Neural progenitor cell (in vitro differentiated cells): ENCODE results near the gene RPL10. TPM values are rescaled to one million over a fixed set of nuclear protein-coding genes. Genes with fewer than 3 reads are reported as not detected.

Source experiments
- DNase-seq: peaks from one replicate; pipeline ENCODE4 v3.0.0-alpha.2; 2016; ENCODE audit warnings: low spot score
- H2AFZ ChIP-seq: fragments of 200-600 bp; sonication (generic); replicated peaks from 2 replicates; pipeline ENCODE4 v1.6.1; 2016; ENCODE audit warnings: antibody characterized with exemption
- H3F3A ChIP-seq: fragments of 200-600 bp; sonication (generic); 2 replicates; pipeline ENCODE4 v1.6.1; 2016; ENCODE audit warnings: antibody characterized with exemption, low read depth
- H3K27ac ChIP-seq: fragments of 200-600 bp; sonication (generic); 2 replicates; pipeline ENCODE4 v1.5.1; 2016; ENCODE audit warnings: mild to moderate bottlenecking
- H3K27me3 ChIP-seq: fragments of 200-600 bp; sonication (generic); 2 replicates; pipeline ENCODE4 v1.6.1; 2016; ENCODE audit warnings: mild to moderate bottlenecking, moderate library complexity
- H3K36me3 ChIP-seq: fragments of 200-600 bp; sonication (generic); 2 replicates; pipeline ENCODE4 v1.5.1; 2016
- H3K4me1 ChIP-seq: fragments of 200-600 bp; sonication (generic); 2 replicates; pipeline ENCODE4 v1.6.1; 2016; ENCODE audit warnings: mixed run types
- H3K4me2 ChIP-seq: fragments of 200-600 bp; sonication (generic); 2 replicates; pipeline ENCODE4 v1.6.1; 2016
- H3K4me3 ChIP-seq: fragments of 200-600 bp; sonication (generic); 2 replicates; pipeline ENCODE4 v1.5.1; 2016
- H3K79me2 ChIP-seq: fragments of 200-600 bp; sonication (generic); 2 replicates; pipeline ENCODE4 v1.6.1; 2016; ENCODE audit warnings: low read depth
- H3K9ac ChIP-seq: fragments of 200-600 bp; sonication (generic); 2 replicates; pipeline ENCODE4 v1.6.1; 2016
- H3K9me3 ChIP-seq: fragments of 200-600 bp; sonication (generic); 2 replicates; pipeline ENCODE4 v1.5.1; 2016; ENCODE audit warnings: low read depth
- H4K20me1 ChIP-seq: fragments of 200-600 bp; sonication (generic); 2 replicates; pipeline ENCODE4 v1.6.1; 2016; ENCODE audit warnings: low read depth
- H3K27ac Mint-ChIP-seq: 3 replicates; pipeline ENCODE4 v1.8.0; 2021; ENCODE audit warnings: mixed read lengths
- H3K27me3 Mint-ChIP-seq: 2 replicates; pipeline ENCODE4 v1.8.0; 2022; ENCODE audit warnings: low read depth, mild to moderate bottlenecking, inconsistent platforms, moderate library complexity, mixed read lengths; ENCODE audit not compliant: insufficient read depth
- H3K36me3 Mint-ChIP-seq: 3 replicates; pipeline ENCODE4 v1.8.0; 2021; ENCODE audit warnings: mixed read lengths
- H3K4me1 Mint-ChIP-seq: 3 replicates; pipeline ENCODE4 v1.8.0; 2021; ENCODE audit warnings: mixed read lengths
- H3K4me3 Mint-ChIP-seq: 3 replicates; pipeline ENCODE4 v1.8.0; 2021; ENCODE audit warnings: mild to moderate bottlenecking, moderate library complexity, mixed read lengths
- H3K9me3 Mint-ChIP-seq: 3 replicates; pipeline ENCODE4 v1.8.0; 2020; ENCODE audit warnings: mixed read lengths
- CTCF ChIP-seq: fragments of 200-600 bp; sonication (generic); IDR thresholded peaks from 2 replicates; pipeline ENCODE4 v1.5.1; 2017; ENCODE audit warnings: antibody characterized with exemption, mild to moderate bottlenecking
- EZH2 ChIP-seq: fragments of 200-600 bp; sonication (generic); IDR thresholded peaks from 2 replicates; pipeline ENCODE4 v1.6.1; 2017; ENCODE audit warnings: antibody characterized with exemption, mild to moderate bottlenecking, moderate library complexity
- EZH2phosphoT487 ChIP-seq: fragments of 200-600 bp; sonication (generic); IDR thresholded peaks from 2 replicates; pipeline ENCODE4 v1.6.1; 2017; ENCODE audit warnings: antibody characterized with exemption
- total RNA-seq: library from RNA; depleted of rRNA; stranded (reverse); fragments of >200 nt; gene quantifications from 2 replicates; pipeline ENCODE4 v1.2.3, GENCODE V29; 2015; ENCODE audit warnings: low replicate concordance

The RPL10 gene
- total RNA-seq, 1 donor from 2014 or later, result 4,507 TPM

DNA sequence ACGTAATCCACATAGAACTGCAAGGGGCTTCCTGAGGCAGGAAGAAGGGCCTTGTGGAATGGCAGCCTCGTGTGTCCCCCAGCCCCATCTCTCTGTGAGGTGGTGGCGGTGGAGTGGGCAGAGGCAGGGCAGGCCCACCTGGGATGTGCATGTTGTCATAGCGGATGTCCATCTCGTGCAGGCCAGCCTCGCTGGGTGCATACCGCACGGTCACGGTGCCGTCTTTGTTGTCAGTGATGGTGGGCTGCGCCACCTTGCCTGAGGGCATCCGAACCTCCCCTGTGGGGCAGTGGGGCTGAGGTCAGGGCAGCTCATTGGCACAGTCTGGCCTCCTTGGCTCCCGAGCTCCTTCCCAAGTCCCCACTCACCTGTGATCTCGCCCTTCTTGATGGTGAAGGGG is 44.2 kb upstream of the RPL10 start:
- H2AFZ ChIP-seq, result no peak overlapping the region
- no peaks in the 10 kb centered on the region for H3K36me3 ChIP-seq

DNA sequence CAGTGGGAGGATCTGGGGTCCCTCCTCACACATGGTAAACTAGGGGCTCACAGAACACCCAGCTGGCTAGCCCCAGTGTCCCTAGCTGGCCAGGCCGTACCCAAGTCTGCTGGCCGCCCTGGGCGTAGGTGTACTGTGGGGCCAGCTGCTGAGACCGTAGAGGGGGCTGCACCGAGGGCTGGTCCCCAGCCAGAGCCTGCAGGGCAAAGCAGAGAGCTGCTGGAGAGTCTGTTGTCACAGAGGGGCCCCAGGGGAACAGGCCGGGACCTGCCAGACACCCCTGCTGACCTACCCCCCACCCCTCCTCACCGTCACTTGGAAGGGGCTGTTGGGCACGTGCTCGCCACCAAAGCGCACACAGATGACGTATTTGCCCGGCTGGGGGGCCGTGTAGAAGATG is 43.7 kb upstream of the RPL10 start:
- Histone ChIP-seq H3K9ac (no peak overlapping the region), H4K20me1 (peaks cover 57% of the 10 kb centered on the region), H3K4me3 (no peak overlapping the region), H3K27ac (no peak overlapping the region), H3F3A (peaks cover 4% of the 10 kb centered on the region), H3K27me3 (no peaks in the 10 kb centered on the region), H3K4me1 (no peaks in the 10 kb centered on the region), H3K9me3 (no peaks in the 10 kb centered on the region), H3K4me2 (no peak overlapping the region), H3K79me2 (no peaks in the 10 kb centered on the region), H3K36me3 (no peaks in the 10 kb centered on the region), H2AFZ (no peak overlapping the region)
- Mint-ChIP-seq H3K27ac (no peak overlapping the region), H3K4me3 (no peak overlapping the region), H3K9me3 (peaks cover 10% of the 10 kb centered on the region), H3K36me3 (peaks cover 2% of the 10 kb centered on the region), H3K4me1 (no peaks in the 10 kb centered on the region), H3K27me3 (peaks cover 8% of the 10 kb centered on the region)
- DNase-seq, result no peak
- TF ChIP-seq CTCF (no peak), EZH2 (no peak), EZH2phosphoT487 (no peak)

More for the DNA sequence above, 44.2 kb upstream of the RPL10 start:
- H3K4me2 ChIP-seq, result no peak overlapping the region
- H3K9me3 Mint-ChIP-seq, result peaks cover 9% of the 10 kb centered on the region
- no peak overlapping the region for H3K27ac ChIP-seq
- peaks cover 4% of the 10 kb centered on the region for H3F3A ChIP-seq
- H3K9ac ChIP-seq, result no peak overlapping the region
- H4K20me1 ChIP-seq, result peaks cover 59% of the 10 kb centered on the region
- H3K4me3 ChIP-seq, result no peak overlapping the region
- no peak for DNase-seq
- H3K4me1 Mint-ChIP-seq, result no peaks in the 10 kb centered on the region
- H3K4me1 ChIP-seq, result no peaks in the 10 kb centered on the region
- peaks cover 2% of the 10 kb centered on the region for H3K36me3 Mint-ChIP-seq
- no peaks in the 10 kb centered on the region for H3K79me2 ChIP-seq
- no peaks in the 10 kb centered on the region for H3K9me3 ChIP-seq
- peaks cover 11% of the 10 kb centered on the region for H3K27me3 Mint-ChIP-seq
- no peak overlapping the region for H3K27ac Mint-ChIP-seq
- H3K4me3 Mint-ChIP-seq, result no peak overlapping the region
- no peak for TF ChIP-seq CTCF
- TF ChIP-seq EZH2, result no peak
- no peak for TF ChIP-seq EZH2phosphoT487
- H3K27me3 ChIP-seq, result no peaks in the 10 kb centered on the region

DNA sequence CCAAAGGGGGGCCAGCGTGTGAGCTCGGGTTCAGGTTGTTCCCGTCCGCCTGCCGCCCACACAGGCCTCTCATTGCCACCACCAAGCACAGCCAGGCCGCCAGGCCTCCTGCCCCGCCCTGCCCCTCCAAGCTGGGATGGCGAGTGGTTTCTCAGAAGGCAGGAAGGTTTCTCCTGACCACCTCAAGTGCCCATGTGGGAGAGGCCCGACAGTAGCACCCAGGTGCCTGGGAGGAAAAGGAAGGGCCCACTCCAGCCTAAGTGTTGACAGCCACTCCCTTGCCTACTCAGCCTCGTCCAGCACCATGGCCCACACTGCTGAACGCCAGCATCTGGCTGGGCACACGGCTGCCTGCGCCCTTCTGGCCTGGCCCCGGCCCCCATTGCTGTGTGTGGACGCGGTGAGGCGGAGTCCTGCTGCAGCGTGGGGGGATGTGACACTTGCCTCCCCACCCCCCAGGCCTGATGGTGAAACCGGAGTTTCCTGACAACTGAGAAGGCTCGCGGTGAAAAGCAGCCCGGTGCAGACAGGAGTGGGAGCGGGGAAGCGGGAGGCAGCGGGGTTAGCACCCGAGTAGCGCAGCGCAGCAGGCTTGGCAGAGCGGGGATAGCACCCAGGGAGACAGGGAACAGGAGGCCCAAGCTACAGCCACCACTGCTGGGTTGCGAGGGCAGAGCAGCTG is 42.9 kb upstream of the RPL10 start:
- no peaks in the 10 kb centered on the region for H3K4me1 Mint-ChIP-seq
- Histone ChIP-seq H3K4me2 (no peak overlapping the region), H3K4me1 (no peaks in the 10 kb centered on the region), H3K79me2 (no peaks in the 10 kb centered on the region), H3K27ac (no peak overlapping the region), H3K9me3 (no peaks in the 10 kb centered on the region), H3K27me3 (no peaks in the 10 kb centered on the region), H2AFZ (no peak overlapping the region), H3K4me3 (no peak overlapping the region), H3K36me3 (no peaks in the 10 kb centered on the region), H3F3A (no peaks in the 10 kb centered on the region), H4K20me1 (peaks cover 52% of the 10 kb centered on the region), H3K9ac (no peak overlapping the region)
- no peak overlapping the region for H3K27ac Mint-ChIP-seq
- no peak for DNase-seq
- peaks cover 5% of the 10 kb centered on the region for H3K27me3 Mint-ChIP-seq
- peaks cover 2% of the 10 kb centered on the region for H3K36me3 Mint-ChIP-seq
- H3K9me3 Mint-ChIP-seq, result peaks cover 10% of the 10 kb centered on the region
- H3K4me3 Mint-ChIP-seq, result no peak overlapping the region
- TF ChIP-seq CTCF (no peak), EZH2phosphoT487 (no peak), EZH2 (no peak)
